Measurements from ENCODE around the gene NRP2. TPM values are rescaled to one million over a fixed set of nuclear protein-coding genes. Genes with fewer than 3 reads are reported as not detected.

Gene NRP2
- total and polyA plus RNA-seq, 10 donors = 3.1 to 49.9 (median 26.2) TPM

DNA sequence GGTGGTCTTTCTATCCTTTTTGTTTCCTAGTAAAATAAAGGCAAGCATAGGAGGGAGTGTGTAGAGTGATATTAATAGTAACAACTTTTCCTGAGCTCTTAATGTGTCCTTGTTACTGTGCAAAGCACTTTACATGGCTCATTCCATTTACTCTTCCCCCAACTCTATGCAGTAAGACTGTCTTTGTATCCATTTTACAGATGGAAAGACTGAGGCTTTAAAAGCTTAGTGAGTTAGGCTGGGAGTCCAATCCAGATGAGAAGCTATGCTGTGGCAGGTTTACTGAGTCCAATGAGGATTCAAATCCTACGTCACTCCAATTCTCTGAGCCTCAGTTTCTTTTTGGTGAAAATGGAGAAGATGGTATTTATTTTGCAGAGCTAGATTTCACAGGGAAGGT is 77.4 kb downstream of the NRP2 start:
- DNase-seq = no peak
- peaks cover 0 to 15% (median 0%) of the 10 kb centered on the region in 7 donors for H3K27me3 ChIP-seq (replicated peaks in 1 of 7)
- H3K4me1 ChIP-seq = peaks cover 0 to 15% (median 5%) of the 10 kb centered on the region in 6 donors
- no peaks in the 10 kb centered on the region for H3K9me3 ChIP-seq
- intact Hi-C loops (cut with DNase I; ENCODE audit: low total_unique reads) = no loop called here
- TF ChIP-seq, protein P1, sequence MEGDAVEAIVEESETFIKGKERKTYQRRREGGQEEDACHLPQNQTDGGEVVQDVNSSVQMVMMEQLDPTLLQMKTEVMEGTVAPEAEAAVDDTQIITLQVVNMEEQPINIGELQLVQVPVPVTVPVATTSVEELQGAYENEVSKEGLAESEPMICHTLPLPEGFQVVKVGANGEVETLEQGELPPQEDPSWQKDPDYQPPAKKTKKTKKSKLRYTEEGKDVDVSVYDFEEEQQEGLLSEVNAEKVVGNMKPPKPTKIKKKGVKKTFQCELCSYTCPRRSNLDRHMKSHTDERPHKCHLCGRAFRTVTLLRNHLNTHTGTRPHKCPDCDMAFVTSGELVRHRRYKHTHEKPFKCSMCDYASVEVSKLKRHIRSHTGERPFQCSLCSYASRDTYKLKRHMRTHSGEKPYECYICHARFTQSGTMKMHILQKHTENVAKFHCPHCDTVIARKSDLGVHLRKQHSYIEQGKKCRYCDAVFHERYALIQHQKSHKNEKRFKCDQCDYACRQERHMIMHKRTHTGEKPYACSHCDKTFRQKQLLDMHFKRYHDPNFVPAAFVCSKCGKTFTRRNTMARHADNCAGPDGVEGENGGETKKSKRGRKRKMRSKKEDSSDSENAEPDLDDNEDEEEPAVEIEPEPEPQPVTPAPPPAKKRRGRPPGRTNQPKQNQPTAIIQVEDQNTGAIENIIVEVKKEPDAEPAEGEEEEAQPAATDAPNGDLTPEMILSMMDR (IDR thresholded peaks at IDR 0.05 in 8 of 11, conservative IDR thresholded peaks at IDR 0.05 in 3 of 11) = no peak
- TF ChIP-seq POLR2A (IDR thresholded peaks at IDR 0.05) = no peak
- no peak for TF ChIP-seq POLR2AphosphoS5 (IDR thresholded peaks at IDR 0.05)
- H3K4me3 ChIP-seq = no peak overlapping the region
- WGBS, 5 donors = 80 to 97% (median 90%) methylated on average over 1 of the region's 1 CpG
- no peak overlapping the region for H3K27ac ChIP-seq
- H3K36me3 ChIP-seq = peaks cover 0 to 6% (median 0%) of the 10 kb centered on the region in 6 donors

DNA sequence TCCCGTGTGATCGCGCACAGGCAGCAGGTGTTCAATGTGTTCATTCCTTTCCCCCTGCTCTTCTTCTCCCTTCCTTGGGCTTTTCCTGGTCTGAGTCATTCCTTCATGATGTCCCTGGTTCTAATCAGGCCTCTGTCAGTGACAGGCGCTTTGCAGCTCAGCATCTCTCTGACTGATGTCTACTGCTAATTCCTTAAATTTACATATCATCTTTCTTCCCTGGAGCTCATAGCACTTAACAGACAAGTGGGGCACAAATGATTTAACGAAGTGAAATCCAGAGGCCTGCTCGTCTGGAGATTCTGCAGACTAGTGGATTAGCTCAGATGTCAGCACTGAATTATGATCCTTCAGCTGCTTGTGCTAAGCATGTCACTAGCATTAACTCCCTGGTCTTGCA is 77.9 kb downstream of the NRP2 start:
- no peak for DNase-seq
- no peak for TF ChIP-seq POLR2AphosphoS5 (IDR thresholded peaks at IDR 0.05)
- TF ChIP-seq, protein P1 (IDR thresholded peaks at IDR 0.05 in 8 of 11, conservative IDR thresholded peaks at IDR 0.05 in 3 of 11) = no peak
- TF ChIP-seq POLR2A (IDR thresholded peaks at IDR 0.05) = no peak
- H3K4me3 ChIP-seq = no peak overlapping the region
- WGBS, 5 donors = 88 to 94% (median 90%) methylated on average over 6 of the region's 6 CpGs
- no peaks in the 10 kb centered on the region for H3K9me3 ChIP-seq
- peaks cover 0 to 15% (median 5%) of the 10 kb centered on the region in 6 donors for H3K4me1 ChIP-seq
- H3K27ac ChIP-seq = no peak overlapping the region
- peaks cover 0 to 6% (median 0%) of the 10 kb centered on the region in 6 donors for H3K36me3 ChIP-seq
- intact Hi-C loops (cut with DNase I; ENCODE audit: low total_unique reads) = no loop called here
- H3K27me3 ChIP-seq (replicated peaks in 1 of 7) = peaks cover 0 to 18% (median 0%) of the 10 kb centered on the region in 7 donors

DNA sequence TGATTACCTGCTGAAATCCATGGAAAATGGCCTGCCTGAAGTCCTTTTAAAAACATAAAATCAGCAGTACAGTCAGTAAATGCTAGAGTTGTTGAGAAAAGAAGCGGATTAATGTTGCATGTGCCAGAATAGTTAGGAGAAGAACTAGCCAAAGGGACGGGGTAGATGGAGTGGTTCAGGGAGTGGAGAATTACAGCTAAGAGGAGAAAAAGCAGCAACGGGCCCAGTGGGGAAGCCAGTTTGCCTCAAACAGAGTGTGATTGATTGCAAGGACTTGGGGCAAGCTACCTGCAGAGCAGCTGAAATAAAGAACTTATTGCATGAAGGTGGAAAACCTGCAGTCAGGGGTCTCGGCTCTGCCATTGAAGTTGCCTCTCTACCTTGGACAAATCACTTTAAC is 79.1 kb downstream of the NRP2 start:
- no peak overlapping the region for H3K27ac ChIP-seq
- H3K27me3 ChIP-seq (replicated peaks in 1 of 7) = peaks cover 0 to 22% (median 0%) of the 10 kb centered on the region in 7 donors
- H3K4me1 ChIP-seq = peaks cover 0 to 13% (median 5%) of the 10 kb centered on the region in 6 donors
- no peaks in the 10 kb centered on the region for H3K9me3 ChIP-seq
- WGBS, 5 donors = 83 to 91% (median 90%) methylated on average over 4 of the region's 4 CpGs
- intact Hi-C loops (cut with DNase I; ENCODE audit: low total_unique reads) = no loop called here
- H3K4me3 ChIP-seq = no peak overlapping the region
- peaks cover 0 to 6% (median 0%) of the 10 kb centered on the region in 6 donors for H3K36me3 ChIP-seq
- no peak for DNase-seq
- TF ChIP-seq POLR2A (IDR thresholded peaks at IDR 0.05) (no peak), POLR2AphosphoS5 (IDR thresholded peaks at IDR 0.05) (no peak)
- TF ChIP-seq, protein P1 (IDR thresholded peaks at IDR 0.05 in 8 of 11, conservative IDR thresholded peaks at IDR 0.05 in 3 of 11) = no peak

DNA sequence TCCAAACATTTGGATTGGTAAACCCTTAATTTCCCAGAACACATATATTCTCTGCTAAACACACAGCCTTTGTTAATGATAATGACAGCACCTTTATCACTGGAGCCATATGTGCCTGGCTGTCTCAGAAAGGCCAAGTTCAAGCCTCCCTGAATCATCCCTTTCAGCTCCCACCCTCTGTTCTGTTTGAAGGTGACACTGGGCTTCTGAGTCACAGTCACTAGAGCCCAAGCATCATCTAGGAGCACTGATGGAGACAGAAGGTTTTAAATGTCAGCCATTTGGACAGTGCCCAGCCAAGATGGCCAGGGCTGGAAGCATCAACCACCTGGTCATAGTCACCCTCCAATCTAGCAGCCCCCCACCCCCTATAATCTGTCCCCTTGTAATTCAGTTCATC is 80.6 kb downstream of the NRP2 start:
- Histone ChIP-seq H3K27ac (no peak overlapping the region), H3K36me3 (peaks cover 0 to 10% (median 0%) of the 10 kb centered on the region in 6 donors), H3K9me3 (no peaks in the 10 kb centered on the region), H3K27me3 (replicated peaks in 1 of 7) (peaks cover 0 to 22% (median 0%) of the 10 kb centered on the region in 7 donors), H3K4me1 (peaks cover 0 to 21% (median 5%) of the 10 kb centered on the region in 6 donors), H3K4me3 (no peak overlapping the region)
- intact Hi-C loops (cut with DNase I; ENCODE audit: low total_unique reads) = no loop called here
- TF ChIP-seq, protein P1 (IDR thresholded peaks at IDR 0.05 in 8 of 11, conservative IDR thresholded peaks at IDR 0.05 in 3 of 11) = no peak
- no peak for TF ChIP-seq POLR2A (IDR thresholded peaks at IDR 0.05)
- no peak for TF ChIP-seq POLR2AphosphoS5 (IDR thresholded peaks at IDR 0.05)
- no peak for DNase-seq
